ENCODE data around the gene TBC1D12. TPM values are rescaled to one million over a fixed set of nuclear protein-coding genes. Genes with fewer than 3 reads are reported as not detected.

TBC1D12 gene
- total and polyA plus RNA-seq, 2 donors (not counting 3 experiments of a cell fraction or from before 2014, with no cell fraction given), result 2.9 to 7.3 TPM

- FAIRE-seq (no peak), DNase-seq (ENCODE audit: low read depth, low spot score) (no peak)
- dilution Hi-C loops (cut with MboI; ENCODE audit: extremely low pct_ligation_motif_present, low sequenced_read_pairs) (no loop called here), intact Hi-C loops (cut with micrococcal nuclease) (no loop called here)
- BruUV-seq (replicated peaks), result no TSS peak
- Histone ChIP-seq H3K4me1 (ENCODE audit: control insufficient read depth, extremely low read depth, insufficient read depth, low read length) (no peaks in the 10 kb centered on the region), H3K9ac (replicated peaks; ENCODE audit: extremely low read depth, insufficient read depth, low read length) (no peak overlapping the region), H3K79me2 (ENCODE audit: control insufficient read depth, insufficient read depth, low read length) (peaks cover 23% of the 10 kb centered on the region), H2AFZ (ENCODE audit: low read depth, low read length) (no peak overlapping the region), H3K9me3 (replicated peaks; ENCODE audit: control insufficient read depth, insufficient read depth, low read length) (no peaks in the 10 kb centered on the region), H3K27ac (ENCODE audit: insufficient read depth, low read depth, low read length) (no peak overlapping the region), H3K9me1 (replicated peaks; ENCODE audit: control insufficient read depth, extremely low read depth, insufficient read depth, low read length) (no peaks in the 10 kb centered on the region), H3K4me3 (replicated peaks in 1 of 3; ENCODE audit: insufficient read depth in 1 of 3, low read depth in 1 of 3, low read length in 3 of 3) (no peak overlapping the region), H3K27me3 (ENCODE audit: control insufficient read depth in 2 of 2, insufficient read depth in 2 of 2, low read length in 2 of 2) (no peaks in the 10 kb centered on the region), H3K36me3 (ENCODE audit: control insufficient read depth in 2 of 2, extremely low read depth in 1 of 2, insufficient read depth in 2 of 2, low read length in 2 of 2) (no peaks in the 10 kb centered on the region), H4K20me1 (replicated peaks; ENCODE audit: control insufficient read depth, extremely low read depth, insufficient read depth, low read length) (no peaks in the 10 kb centered on the region), H3K4me2 (ENCODE audit: insufficient read depth, low read length) (no peak overlapping the region)
- ChIA-PET CTCF (interaction anchor here (1.2 kb wide), 1 partner anchor 24 kb away, joined by 7 read pairs; no protein-coding TSS in a partner anchor), POLR2A (no interaction called here)
- TF ChIP-seq MYC (IDR thresholded peaks at IDR 0.05; ENCODE audit: low read depth, low read length) (no peak), POLR2A (IDR thresholded peaks at IDR 0.05; ENCODE audit: low read depth, low read length) (no peak), CTCF (IDR thresholded peaks at IDR 0.05; ENCODE audit: extremely low read depth in 1 of 2, insufficient read depth in 1 of 2, low read depth in 1 of 2, low read length in 2 of 2) (no peak), JUN (IDR thresholded peaks at IDR 0.05; ENCODE audit: borderline replicate concordance, insufficient read depth, insufficient read length, low read depth) (no peak), POLR2AphosphoS5 (IDR thresholded peaks at IDR 0.05; ENCODE audit: insufficient read depth, low read depth, low read length) (no peak), FOS (IDR thresholded peaks at IDR 0.05; ENCODE audit: borderline replicate concordance, insufficient read depth, low read length) (no peak), EZH2 (IDR thresholded peaks at IDR 0.05; ENCODE audit: borderline replicate concordance, low read depth, low read length, severe bottlenecking) (no peak), GATA2 (IDR thresholded peaks at IDR 0.05; ENCODE audit: insufficient read depth, insufficient read length, low read depth, low read length) (no peak), MAX (IDR thresholded peaks at IDR 0.05; ENCODE audit: insufficient read depth, insufficient read length) (no peak)
These were observed 18.2 kb downstream of the TBC1D12 start for GRCh38 chr10:94420516-94420915.

Measured in endothelial cell of umbilical vein (primary cell).